ENCODE results near the gene KIF13A.

KIF13A gene

GRCh38 chr6:17965397-17965796, 22.0 kb downstream of the KIF13A start:
- H3K56ac ChIP-seq (ENCODE audit: low read length): no peak overlapping the region
- H3K79me2 ChIP-seq (ENCODE audit: control insufficient read depth, insufficient read depth, low read length): peaks cover 9% of the 10 kb centered on the region
- no peak overlapping the region for H4K8ac ChIP-seq (ENCODE audit: low read depth, low read length)
- H2BK15ac ChIP-seq (replicated peaks; ENCODE audit: low read depth): no peak overlapping the region
- no peak overlapping the region for H3K9ac ChIP-seq (ENCODE audit: low read length)
- H3K4me2 ChIP-seq (ENCODE audit: low read length): no peak overlapping the region
- H2BK5ac ChIP-seq (ENCODE audit: low read length): no peak overlapping the region
- H3K18ac ChIP-seq (ENCODE audit: low read length): no peak overlapping the region
- no peaks in the 10 kb centered on the region for H3K27me3 ChIP-seq (ENCODE audit: insufficient read depth, low read length, poor library complexity)
- no peak overlapping the region for H2BK120ac ChIP-seq (ENCODE audit: low read depth, low read length)
- no peak overlapping the region for H3K4me3 ChIP-seq (ENCODE audit: low read length)
- H3K4ac ChIP-seq (ENCODE audit: low read depth, low read length): no peak overlapping the region
- no peak overlapping the region for H2AK5ac ChIP-seq (ENCODE audit: low read length)
- no peak overlapping the region for H4K5ac ChIP-seq (ENCODE audit: low read length)
- no peak overlapping the region for H3K23ac ChIP-seq (ENCODE audit: low read length)
- H3K36me3 ChIP-seq (ENCODE audit: control insufficient read depth, insufficient read depth, low read length): no peaks in the 10 kb centered on the region
- H3K79me1 ChIP-seq (ENCODE audit: low read length): peaks cover 14% of the 10 kb centered on the region
- no peak for DNase-seq
- H3K27ac ChIP-seq (ENCODE audit: low read depth, low read length): no peak overlapping the region
- H3K4me1 ChIP-seq (ENCODE audit: control insufficient read depth, low read depth, low read length): no peaks in the 10 kb centered on the region

- no peak overlapping the region for H2BK120ac ChIP-seq (ENCODE audit: low read depth, low read length)
- no peak overlapping the region for H3K27ac ChIP-seq (ENCODE audit: low read depth, low read length)
- no peaks in the 10 kb centered on the region for H3K36me3 ChIP-seq (ENCODE audit: control insufficient read depth, insufficient read depth, low read length)
- H3K56ac ChIP-seq (ENCODE audit: low read length): no peak overlapping the region
- H4K5ac ChIP-seq (ENCODE audit: low read length): no peak overlapping the region
- H2AK5ac ChIP-seq (ENCODE audit: low read length): no peak overlapping the region
- no peak for DNase-seq
- H2BK5ac ChIP-seq (ENCODE audit: low read length): no peak overlapping the region
- H2BK15ac ChIP-seq (replicated peaks; ENCODE audit: low read depth): no peak overlapping the region
- no CpG with 5 or more reads among the region's 8 CpGs for WGBS (ENCODE audit: extremely low coverage, insufficient coverage, low lambda C conversion rate)
- H3K9ac ChIP-seq (ENCODE audit: low read length): no peak overlapping the region
- H3K4me2 ChIP-seq (ENCODE audit: low read length): no peak overlapping the region
- H4K8ac ChIP-seq (ENCODE audit: low read depth, low read length): no peak overlapping the region
- H3K4ac ChIP-seq (ENCODE audit: low read depth, low read length): no peak overlapping the region
- H3K79me2 ChIP-seq (ENCODE audit: control insufficient read depth, insufficient read depth, low read length): peaks cover 9% of the 10 kb centered on the region
- no peaks in the 10 kb centered on the region for H3K4me1 ChIP-seq (ENCODE audit: control insufficient read depth, low read depth, low read length)
- H3K23ac ChIP-seq (ENCODE audit: low read length): no peak overlapping the region
- peaks cover 14% of the 10 kb centered on the region for H3K79me1 ChIP-seq (ENCODE audit: low read length)
- no peak overlapping the region for H3K18ac ChIP-seq (ENCODE audit: low read length)
- no peak overlapping the region for H3K4me3 ChIP-seq (ENCODE audit: low read length)
- H3K27me3 ChIP-seq (ENCODE audit: insufficient read depth, low read length, poor library complexity): no peaks in the 10 kb centered on the region
Measured at GRCh38 chr6:17964633-17965032, 22.8 kb downstream of the KIF13A start.

- H3K79me1 ChIP-seq (ENCODE audit: low read length): peaks cover 4% of the 10 kb centered on the region
- H3K4me3 ChIP-seq (ENCODE audit: low read length): no peak overlapping the region
- no peak overlapping the region for H3K23ac ChIP-seq (ENCODE audit: low read length)
- WGBS (ENCODE audit: extremely low coverage, insufficient coverage, low lambda C conversion rate): no CpG with 5 or more reads among the region's 6 CpGs
- no peak for DNase-seq
- no peak overlapping the region for H3K9ac ChIP-seq (ENCODE audit: low read length)
- no peaks in the 10 kb centered on the region for H3K4me1 ChIP-seq (ENCODE audit: control insufficient read depth, low read depth, low read length)
- no peak overlapping the region for H3K18ac ChIP-seq (ENCODE audit: low read length)
- no peak overlapping the region for H2BK15ac ChIP-seq (replicated peaks; ENCODE audit: low read depth)
- H2BK5ac ChIP-seq (ENCODE audit: low read length): no peak overlapping the region
- no peaks in the 10 kb centered on the region for H3K79me2 ChIP-seq (ENCODE audit: control insufficient read depth, insufficient read depth, low read length)
- no peak overlapping the region for H3K56ac ChIP-seq (ENCODE audit: low read length)
- no peak overlapping the region for H4K8ac ChIP-seq (ENCODE audit: low read depth, low read length)
- H3K27ac ChIP-seq (ENCODE audit: low read depth, low read length): no peak overlapping the region
- H2BK120ac ChIP-seq (ENCODE audit: low read depth, low read length): no peak overlapping the region
- no peak overlapping the region for H3K4me2 ChIP-seq (ENCODE audit: low read length)
- no peak overlapping the region for H3K4ac ChIP-seq (ENCODE audit: low read depth, low read length)
- H4K5ac ChIP-seq (ENCODE audit: low read length): no peak overlapping the region
- H2AK5ac ChIP-seq (ENCODE audit: low read length): no peak overlapping the region
- no peaks in the 10 kb centered on the region for H3K27me3 ChIP-seq (ENCODE audit: insufficient read depth, low read length, poor library complexity)
- no peaks in the 10 kb centered on the region for H3K36me3 ChIP-seq (ENCODE audit: control insufficient read depth, insufficient read depth, low read length)
Measured at GRCh38 chr6:17962436-17963031, 24.9 kb downstream of the KIF13A start.

- Histone ChIP-seq H3K4me2 (ENCODE audit: low read length) (no peak overlapping the region), H4K5ac (ENCODE audit: low read length) (no peak overlapping the region), H3K4ac (ENCODE audit: low read depth, low read length) (no peak overlapping the region), H3K23ac (ENCODE audit: low read length) (no peak overlapping the region), H3K27me3 (ENCODE audit: insufficient read depth, low read length, poor library complexity) (no peaks in the 10 kb centered on the region), H3K18ac (ENCODE audit: low read length) (no peak overlapping the region), H3K79me2 (ENCODE audit: control insufficient read depth, insufficient read depth, low read length) (no peaks in the 10 kb centered on the region), H3K56ac (ENCODE audit: low read length) (no peak overlapping the region), H2BK5ac (ENCODE audit: low read length) (no peak overlapping the region), H3K4me1 (ENCODE audit: control insufficient read depth, low read depth, low read length) (no peaks in the 10 kb centered on the region), H3K4me3 (ENCODE audit: low read length) (no peak overlapping the region), H4K8ac (ENCODE audit: low read depth, low read length) (no peak overlapping the region), H2BK15ac (replicated peaks; ENCODE audit: low read depth) (no peak overlapping the region), H2BK120ac (ENCODE audit: low read depth, low read length) (no peak overlapping the region), H3K9ac (ENCODE audit: low read length) (no peak overlapping the region), H3K27ac (ENCODE audit: low read depth, low read length) (no peak overlapping the region), H3K36me3 (ENCODE audit: control insufficient read depth, insufficient read depth, low read length) (no peaks in the 10 kb centered on the region), H3K79me1 (ENCODE audit: low read length) (peaks cover 3% of the 10 kb centered on the region), H2AK5ac (ENCODE audit: low read length) (no peak overlapping the region)
- WGBS (ENCODE audit: extremely low coverage, insufficient coverage, low lambda C conversion rate): no CpG with 5 or more reads among the region's 1 CpG
- DNase-seq: no peak
Measured at GRCh38 chr6:17959302-17959701, 28.1 kb downstream of the KIF13A start.

GRCh38 chr6:17957904-17958620, 29.4 kb downstream of the KIF13A start:
- Histone ChIP-seq H3K79me1 (ENCODE audit: low read length) (peaks cover 1% of the 10 kb centered on the region), H3K27me3 (ENCODE audit: insufficient read depth, low read length, poor library complexity) (no peaks in the 10 kb centered on the region), H4K5ac (ENCODE audit: low read length) (no peak overlapping the region), H2BK15ac (replicated peaks; ENCODE audit: low read depth) (no peak overlapping the region), H3K23ac (ENCODE audit: low read length) (no peak overlapping the region), H3K18ac (ENCODE audit: low read length) (no peak overlapping the region), H2AK5ac (ENCODE audit: low read length) (no peak overlapping the region), H3K27ac (ENCODE audit: low read depth, low read length) (no peak overlapping the region), H2BK120ac (ENCODE audit: low read depth, low read length) (no peak overlapping the region), H3K79me2 (ENCODE audit: control insufficient read depth, insufficient read depth, low read length) (no peaks in the 10 kb centered on the region), H3K56ac (ENCODE audit: low read length) (no peak overlapping the region), H2BK5ac (ENCODE audit: low read length) (no peak overlapping the region), H3K4me2 (ENCODE audit: low read length) (no peak overlapping the region), H3K4me3 (ENCODE audit: low read length) (no peak overlapping the region), H3K4ac (ENCODE audit: low read depth, low read length) (no peak overlapping the region), H3K4me1 (ENCODE audit: control insufficient read depth, low read depth, low read length) (no peaks in the 10 kb centered on the region), H3K36me3 (ENCODE audit: control insufficient read depth, insufficient read depth, low read length) (no peaks in the 10 kb centered on the region), H4K8ac (ENCODE audit: low read depth, low read length) (no peak overlapping the region), H3K9ac (ENCODE audit: low read length) (no peak overlapping the region)
- WGBS (ENCODE audit: extremely low coverage, insufficient coverage, low lambda C conversion rate): no CpG with 5 or more reads among the region's 4 CpGs
- no peak for DNase-seq

- no peak overlapping the region for H3K4ac ChIP-seq (ENCODE audit: low read depth, low read length)
- H3K27ac ChIP-seq (ENCODE audit: low read depth, low read length): no peak overlapping the region
- no peak overlapping the region for H2BK120ac ChIP-seq (ENCODE audit: low read depth, low read length)
- no peaks in the 10 kb centered on the region for H3K27me3 ChIP-seq (ENCODE audit: insufficient read depth, low read length, poor library complexity)
- H2BK15ac ChIP-seq (replicated peaks; ENCODE audit: low read depth): no peak overlapping the region
- no peak overlapping the region for H3K18ac ChIP-seq (ENCODE audit: low read length)
- H3K79me1 ChIP-seq (ENCODE audit: low read length): peaks cover 1% of the 10 kb centered on the region
- no peak overlapping the region for H4K8ac ChIP-seq (ENCODE audit: low read depth, low read length)
- no peak overlapping the region for H2AK5ac ChIP-seq (ENCODE audit: low read length)
- H3K9ac ChIP-seq (ENCODE audit: low read length): no peak overlapping the region
- no peaks in the 10 kb centered on the region for H3K36me3 ChIP-seq (ENCODE audit: control insufficient read depth, insufficient read depth, low read length)
- no peak overlapping the region for H3K4me3 ChIP-seq (ENCODE audit: low read length)
- DNase-seq: no peak
- no peak overlapping the region for H3K23ac ChIP-seq (ENCODE audit: low read length)
- H3K4me1 ChIP-seq (ENCODE audit: control insufficient read depth, low read depth, low read length): no peaks in the 10 kb centered on the region
- WGBS (ENCODE audit: extremely low coverage, insufficient coverage, low lambda C conversion rate): no CpG with 5 or more reads among the region's 1 CpG
- H4K5ac ChIP-seq (ENCODE audit: low read length): no peak overlapping the region
- H3K56ac ChIP-seq (ENCODE audit: low read length): no peak overlapping the region
- no peaks in the 10 kb centered on the region for H3K79me2 ChIP-seq (ENCODE audit: control insufficient read depth, insufficient read depth, low read length)
- no peak overlapping the region for H2BK5ac ChIP-seq (ENCODE audit: low read length)
- no peak overlapping the region for H3K4me2 ChIP-seq (ENCODE audit: low read length)
Measured at GRCh38 chr6:17957498-17957897, 29.9 kb downstream of the KIF13A start.
